Measurements from ENCODE around the gene CRELD1. TPM values are rescaled to one million over a fixed set of nuclear protein-coding genes. Genes with fewer than 3 reads are reported as not detected.
A peak's percentile ranks its signal among the peaks of the same experiment; 100 is the strongest.

Gene CRELD1
- total RNA-seq, 1 donor from 2014 or later = 25.3 TPM

- no peak for TF ChIP-seq CTCF (IDR thresholded peaks at IDR 0.05)
- no peaks in the 10 kb centered on the region for H3K27me3 Mint-ChIP-seq (ENCODE audit: unreplicated experiment)
- no peak for DNase-seq (ENCODE audit: extremely low spot score, unreplicated experiment)
- no peak within 1 kb of the TSS for H3K27ac Mint-ChIP-seq (ENCODE audit: unreplicated experiment)
- H3K9me3 Mint-ChIP-seq (ENCODE audit: unreplicated experiment) = no peaks in the 10 kb centered on the region
- no peaks in the 10 kb centered on the region for H3K36me3 Mint-ChIP-seq (ENCODE audit: unreplicated experiment)
- peaks cover 22% of the 10 kb centered on the region for H3K4me1 Mint-ChIP-seq (ENCODE audit: unreplicated experiment)
- peak within 1 kb of the TSS; percentile 76 for H3K4me3 Mint-ChIP-seq (ENCODE audit: unreplicated experiment)
These were observed 18.6 kb downstream of the CRELD1 start, which contains the start of gene PRRT3 for GRCh38 chr3:9951962-9952805. Gene PRRT3 (minus strand): TSS chr3:9952408. CDS start chr3:9950115, 2,293 bp downstream.

- Mint-ChIP-seq H3K27me3 (ENCODE audit: unreplicated experiment) (no peaks in the 10 kb centered on the region), H3K27ac (ENCODE audit: unreplicated experiment) (no peak overlapping the region), H3K4me1 (ENCODE audit: unreplicated experiment) (peaks cover 18% of the 10 kb centered on the region), H3K4me3 (ENCODE audit: unreplicated experiment) (no peak overlapping the region), H3K36me3 (ENCODE audit: unreplicated experiment) (no peaks in the 10 kb centered on the region), H3K9me3 (ENCODE audit: unreplicated experiment) (no peaks in the 10 kb centered on the region)
- no peak for DNase-seq (ENCODE audit: extremely low spot score, unreplicated experiment)
- no peak for TF ChIP-seq CTCF (IDR thresholded peaks at IDR 0.05)
These were observed 21.5 kb downstream of the CRELD1 start for GRCh38 chr3:9955067-9955502.

GRCh38 chr3:9955611-9956352 lies 22.1 kb downstream of the CRELD1 start:
- Mint-ChIP-seq H3K27ac (ENCODE audit: unreplicated experiment) (no peak overlapping the region), H3K27me3 (ENCODE audit: unreplicated experiment) (no peaks in the 10 kb centered on the region), H3K4me3 (ENCODE audit: unreplicated experiment) (no peak overlapping the region), H3K36me3 (ENCODE audit: unreplicated experiment) (no peaks in the 10 kb centered on the region), H3K4me1 (ENCODE audit: unreplicated experiment) (peaks cover 18% of the 10 kb centered on the region), H3K9me3 (ENCODE audit: unreplicated experiment) (no peaks in the 10 kb centered on the region)
- no peak for DNase-seq (ENCODE audit: extremely low spot score, unreplicated experiment)
- no peak for TF ChIP-seq CTCF (IDR thresholded peaks at IDR 0.05)

GRCh38 chr3:9957214-9957613 lies 23.6 kb downstream of the CRELD1 start:
- Mint-ChIP-seq H3K27ac (ENCODE audit: unreplicated experiment) (no peak overlapping the region), H3K36me3 (ENCODE audit: unreplicated experiment) (peaks cover 3% of the 10 kb centered on the region), H3K27me3 (ENCODE audit: unreplicated experiment) (no peaks in the 10 kb centered on the region), H3K4me3 (ENCODE audit: unreplicated experiment) (no peak overlapping the region), H3K4me1 (ENCODE audit: unreplicated experiment) (peaks cover 12% of the 10 kb centered on the region), H3K9me3 (ENCODE audit: unreplicated experiment) (no peaks in the 10 kb centered on the region)
- no peak for DNase-seq (ENCODE audit: extremely low spot score, unreplicated experiment)
- TF ChIP-seq CTCF (IDR thresholded peaks at IDR 0.05) = peak; percentile 29

Data from osteocyte (in vitro differentiated cells).